ENCODE data around the gene HELZ.
"Not testable (repeated sequence)": the region's sequence is repeated elsewhere in the genome, so short reads cannot be mapped to it uniquely, and the experiment has no call there.

HELZ gene

GRCh38 chr17:67266496-67266895 lies 21.5 kb upstream of the HELZ start:
- DNase-seq: no peak

- DNase-seq: no peak
Measured at GRCh38 chr17:67265436-67266019, 20.5 kb upstream of the HELZ start.

GRCh38 chr17:67262435-67263117 lies 17.6 kb upstream of the HELZ start:
- DNase-seq: no peak

- no peak for DNase-seq
Measured at GRCh38 chr17:67260170-67260987, 15.4 kb upstream of the HELZ start.

- DNase-seq: no peak
Measured at GRCh38 chr17:67258821-67259468, 13.9 kb upstream of the HELZ start.

- no peak for DNase-seq
Measured at GRCh38 chr17:67256075-67256732, 11.2 kb upstream of the HELZ start.

GRCh38 chr17:67253384-67253783 lies 8.4 kb upstream of the HELZ start:
- DNase-seq: no peak

- DNase-seq: not testable (repeated sequence)
Measured at GRCh38 chr17:67251586-67251985, 6.6 kb upstream of the HELZ start.

- DNase-seq: no peak
Measured at GRCh38 chr17:67248291-67248690, 3.3 kb upstream of the HELZ start.

GRCh38 chr17:67247416-67247900 lies 2.5 kb upstream of the HELZ start:
- DNase-seq: no peak

- DNase-seq: no peak
Measured at GRCh38 chr17:67246653-67247415, 1.8 kb upstream of the HELZ start.

GRCh38 chr17:67246403-67246652 lies 1.3 kb upstream of the HELZ start:
- no peak for DNase-seq

GRCh38 chr17:67245694-67246402 lies 852 bp upstream of the HELZ start:
- DNase-seq: no peak

GRCh38 chr17:67244431-67245072 lies 444 bp downstream of the HELZ start:
- DNase-seq: peak in 1 of 2 experiments; percentile 19

- DNase-seq: no peak
Measured at GRCh38 chr17:67243284-67243683, 1.7 kb downstream of the HELZ start.

- no peak for DNase-seq
Measured at GRCh38 chr17:67241719-67242341, 3.2 kb downstream of the HELZ start.

GRCh38 chr17:67239597-67239996 lies 5.4 kb downstream of the HELZ start:
- DNase-seq: no peak

- no peak for DNase-seq
Measured at GRCh38 chr17:67238991-67239390, 6.0 kb downstream of the HELZ start.

- DNase-seq: no peak
Measured at GRCh38 chr17:67232441-67232840, 12.6 kb downstream of the HELZ start.

GRCh38 chr17:67229109-67229955 lies 15.7 kb downstream of the HELZ start:
- no peak for DNase-seq

All from NCI-H2081 (cell line).